Activated CD4-positive, alpha-beta T cell treated with anti-CD3 and anti-CD28 coated beads, Interleukin-2, Interleukin-6, amounts not matched to agents 100 ng/mL and 50 ng/mL, durations not matched to agents 16 hours and 8 hours (primary cell): Measurements from ENCODE around the gene EIF3K.

ENCODE experiments used
- DNase-seq: peaks from one replicate; pipeline ENCODE4 v3.0.0-alpha.2; 2020

Gene EIF3K

GRCh38 chr19:38669552-38669951, 50.6 kb downstream of the EIF3K start:
- DNase-seq, result peak; percentile 71

- no peak for DNase-seq
Measured at GRCh38 chr19:38670921-38671398, 52.0 kb downstream of the EIF3K start.

DNA sequence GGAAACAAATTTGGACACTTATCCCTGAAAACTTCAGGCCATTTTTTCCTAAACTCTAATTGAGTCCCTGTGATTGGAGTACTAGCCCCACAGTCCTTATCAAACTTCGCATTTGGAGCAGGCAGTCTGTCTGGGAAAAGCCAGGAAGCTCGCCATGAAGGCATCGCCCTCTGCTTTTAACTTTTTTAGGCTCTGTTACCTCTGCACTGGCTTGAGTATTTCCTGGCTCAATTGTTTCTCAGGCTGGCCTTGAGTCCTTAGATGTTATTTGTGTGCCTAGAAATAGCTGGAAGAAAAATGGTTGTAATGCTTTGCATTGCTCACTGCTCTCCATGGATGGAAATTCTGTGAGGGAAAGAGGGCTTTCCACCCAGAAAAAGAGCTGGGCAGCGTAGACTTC, 52.7 kb downstream of the EIF3K start:
- DNase-seq, result no peak

DNA sequence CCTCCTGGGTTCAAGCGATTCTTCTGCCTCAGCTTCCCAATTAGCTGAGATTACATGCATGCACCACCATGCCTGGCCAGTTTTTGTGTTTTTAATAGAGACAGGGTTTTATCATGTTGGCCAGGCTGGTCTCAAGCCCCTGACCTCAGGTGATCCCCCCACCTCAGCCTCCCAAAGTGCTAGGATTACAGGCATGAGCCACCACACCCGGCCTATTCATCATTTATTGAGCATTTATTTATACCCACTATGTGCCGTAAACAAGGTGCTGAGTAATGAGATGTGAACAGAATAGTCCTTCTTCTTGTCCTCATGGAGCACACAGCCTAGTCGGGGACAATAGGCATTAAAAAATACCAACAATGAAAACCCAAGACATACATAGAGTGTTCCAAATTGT, 54.0 kb downstream of the EIF3K start:
- no peak for DNase-seq

- DNase-seq, result no peak
Measured at GRCh38 chr19:38674388-38675171, 55.6 kb downstream of the EIF3K start.

DNA sequence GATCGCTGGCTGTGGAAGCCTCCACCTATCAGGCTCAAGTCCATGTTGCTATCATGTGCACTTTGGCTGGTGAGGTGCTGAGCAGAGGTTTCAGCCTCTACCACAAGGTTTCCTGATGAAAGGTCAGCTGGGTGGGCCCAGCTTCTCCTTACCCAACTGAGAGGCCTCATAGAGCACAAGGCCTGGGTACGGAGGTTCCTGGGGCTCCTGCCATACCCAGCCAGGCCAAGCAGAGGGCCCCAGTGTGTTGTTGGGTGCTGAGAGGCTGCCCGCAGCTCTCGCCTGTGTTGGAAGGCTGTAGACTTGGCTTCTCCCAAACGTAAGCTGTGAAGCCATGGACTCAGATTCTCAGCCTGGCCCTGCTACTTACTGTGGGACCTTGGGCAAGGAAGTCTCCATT, 56.6 kb downstream of the EIF3K start:
- DNase-seq, result peak; percentile 44

DNA sequence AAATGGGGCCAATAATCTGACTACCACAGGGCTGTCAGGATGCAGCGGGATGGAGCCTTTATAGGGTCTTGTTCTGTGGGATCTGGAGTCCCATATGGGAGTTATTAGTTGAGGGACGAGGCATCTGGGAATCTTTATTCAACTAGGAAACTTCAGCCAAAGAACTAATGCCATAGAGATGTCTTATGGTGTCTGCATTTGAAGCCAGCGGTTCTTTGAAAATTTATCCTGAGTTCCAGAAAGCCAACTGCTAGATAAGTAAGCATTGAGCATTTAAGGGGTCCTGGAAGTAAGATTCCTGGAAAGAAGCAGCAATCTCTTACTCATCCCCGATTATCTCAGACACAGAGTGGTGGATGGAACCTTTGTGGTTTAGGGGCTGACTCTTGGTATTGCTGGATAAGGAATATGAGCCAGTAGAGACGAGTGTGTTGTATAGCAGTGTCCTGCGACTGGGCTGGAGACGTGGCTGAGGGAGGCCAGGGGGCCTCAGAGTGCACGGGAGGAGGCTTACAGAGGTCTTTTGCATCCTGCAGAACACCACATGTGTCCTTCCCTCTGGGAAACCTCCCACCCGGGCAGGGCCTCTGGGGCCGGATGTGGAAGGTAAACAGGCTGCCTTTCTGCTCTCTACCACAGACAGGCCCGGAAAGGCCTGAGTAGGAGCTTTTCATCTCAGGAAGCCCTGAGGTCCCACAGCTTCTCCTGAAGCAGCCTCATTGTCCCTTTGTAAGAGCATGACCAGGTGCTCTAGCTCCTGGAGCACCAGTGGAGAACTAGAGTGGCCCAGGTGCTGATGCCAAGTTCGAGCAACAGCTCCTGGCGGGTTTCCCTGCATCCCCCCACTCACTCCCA, 57.3 kb downstream of the EIF3K start:
- peak; percentile 48 for DNase-seq

DNA sequence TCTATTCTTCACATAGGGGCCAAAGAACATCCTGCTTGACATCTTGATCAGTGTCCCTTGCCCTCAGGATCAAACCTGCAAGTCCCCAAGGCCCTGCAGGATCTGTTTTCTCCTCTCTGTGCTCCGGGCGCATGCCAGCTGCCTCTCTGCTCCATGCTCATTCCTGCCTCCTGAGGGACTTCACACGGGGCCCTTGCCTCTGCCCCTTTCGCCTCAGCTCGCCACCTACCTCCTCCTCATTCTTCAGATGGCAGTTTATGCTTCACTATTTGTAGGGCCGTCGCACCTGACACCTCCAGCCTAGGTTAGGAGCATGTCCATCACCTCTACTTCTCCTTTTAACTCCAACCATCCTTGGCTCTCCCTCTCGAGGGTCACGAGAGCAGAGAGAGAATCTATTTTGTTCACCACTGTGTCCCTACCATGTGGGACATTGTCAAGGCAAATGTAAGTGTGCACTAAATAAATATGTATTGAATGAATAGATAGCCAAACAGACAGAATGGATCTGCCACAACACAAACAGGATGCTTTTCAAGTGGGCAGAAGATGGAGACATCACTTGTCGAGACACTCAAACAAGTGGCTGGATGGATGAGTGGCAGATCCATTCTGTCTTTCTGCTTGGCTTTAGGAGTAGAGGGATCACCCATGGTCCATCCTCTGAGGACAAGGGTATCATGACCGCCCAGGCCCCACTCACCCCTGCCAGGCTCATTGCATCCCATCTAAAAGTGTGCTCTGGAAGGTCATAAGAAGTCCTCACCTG, 58.1 kb downstream of the EIF3K start:
- DNase-seq, result no peak

DNA sequence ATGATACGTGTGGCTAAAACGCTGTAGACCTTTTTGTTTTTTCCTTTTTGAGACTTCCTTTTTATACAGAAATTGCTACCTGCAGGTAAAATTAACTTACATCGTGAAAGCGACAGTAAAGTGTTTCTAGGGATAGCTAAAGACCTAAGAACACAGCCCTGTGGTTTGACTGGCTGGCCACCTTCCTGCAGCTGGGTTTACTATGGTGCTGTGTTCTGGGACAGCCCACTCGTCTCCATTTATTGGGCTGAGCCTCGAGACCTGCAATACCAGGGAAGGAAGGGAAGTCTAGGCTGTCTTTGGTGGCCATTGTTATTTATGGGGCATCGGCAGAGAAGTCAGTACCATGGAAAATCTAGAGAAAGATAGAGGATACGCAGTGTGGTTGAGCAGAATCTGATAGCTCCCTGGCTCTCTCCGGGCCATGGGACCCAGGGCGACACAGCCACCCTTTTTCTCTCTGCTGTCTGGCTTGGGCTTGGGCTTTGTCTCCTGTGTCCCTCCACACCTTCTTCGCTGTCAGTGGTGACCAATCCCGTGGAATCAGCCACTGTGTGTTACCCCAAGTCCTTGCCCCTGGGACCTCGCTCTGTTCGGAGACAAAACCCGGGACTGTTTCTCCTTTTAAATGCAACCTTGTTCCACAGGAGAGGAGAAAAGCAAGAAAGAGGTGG, 59.4 kb downstream of the EIF3K start:
- no peak for DNase-seq

GRCh38 chr19:38678891-38679494, 60.0 kb downstream of the EIF3K start:
- DNase-seq, result no peak

- no peak for DNase-seq
Measured at GRCh38 chr19:38679839-38680238, 60.9 kb downstream of the EIF3K start.

GRCh38 chr19:38682195-38682867, 63.3 kb downstream of the EIF3K start:
- no peak for DNase-seq

GRCh38 chr19:38682872-38683392, 63.9 kb downstream of the EIF3K start:
- DNase-seq, result no peak

DNA sequence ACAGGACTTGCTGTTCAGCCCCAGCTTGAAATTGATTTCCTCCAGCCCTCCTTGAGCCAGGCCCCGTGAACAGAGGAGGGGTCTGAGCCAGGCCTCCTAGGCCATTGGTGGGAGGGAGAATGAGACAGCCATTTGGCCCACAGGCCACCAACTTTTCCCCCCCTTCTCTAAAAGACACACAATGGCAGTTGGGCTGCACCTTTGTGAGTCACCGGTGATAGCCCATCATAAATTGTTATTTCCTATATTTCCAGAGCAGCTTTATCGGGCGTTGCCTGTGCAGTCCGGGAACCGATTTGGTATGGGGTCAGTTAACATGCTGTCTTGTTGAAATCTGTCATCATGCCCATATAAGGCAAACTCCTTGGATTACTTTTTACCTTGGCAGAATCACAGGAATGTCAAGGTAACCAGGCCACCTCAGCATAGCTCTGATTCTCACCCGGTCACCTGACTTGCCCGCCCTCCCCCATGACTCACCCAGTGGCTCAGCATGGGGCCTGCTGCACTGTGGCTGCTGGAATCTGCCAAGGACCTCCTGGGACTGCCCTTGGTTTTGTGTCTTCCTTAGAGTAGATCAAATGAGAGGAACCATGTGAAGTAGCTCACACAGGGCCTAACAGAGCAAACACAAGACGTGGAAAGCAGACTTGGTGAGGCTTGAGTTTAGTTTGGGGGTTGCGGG, 64.5 kb downstream of the EIF3K start:
- peak; percentile 76 for DNase-seq

GRCh38 chr19:38684078-38684861, 65.3 kb downstream of the EIF3K start:
- peak; percentile 84 for DNase-seq

- DNase-seq, result no peak
Measured at GRCh38 chr19:38684862-38685665, 66.1 kb downstream of the EIF3K start.

- DNase-seq, result peak; percentile 34
Measured at GRCh38 chr19:38685666-38686529, 66.9 kb downstream of the EIF3K start.

DNA sequence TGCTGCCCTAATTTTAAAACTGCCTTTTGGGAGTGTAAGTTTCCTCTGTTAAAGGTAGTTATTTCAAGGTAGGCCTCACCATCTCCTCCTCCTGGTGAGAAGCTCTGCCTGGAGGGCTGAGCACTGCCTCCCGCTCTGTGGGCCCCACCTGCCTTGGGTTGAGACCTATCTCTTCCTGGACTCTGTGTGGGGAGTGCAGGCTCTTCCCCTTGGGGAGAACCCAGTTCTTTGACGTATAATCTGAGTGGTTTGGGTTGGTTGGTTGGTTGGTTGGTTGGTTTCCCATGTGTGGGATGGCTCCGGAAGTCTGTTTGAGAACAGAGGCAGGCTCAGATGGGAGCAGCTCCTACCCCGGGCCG, 67.5 kb downstream of the EIF3K start:
- peak; percentile 65 for DNase-seq
